Stimulated activated CD8-positive, alpha-beta memory T cell treated with anti-CD3 and anti-CD28 coated beads, Interleukin-12 subunit alpha, Interleukin-12 subunit beta, amount 100 ng/mL, for 24 hours (primary cell): Measurements from ENCODE around the gene BPIFB4.
"Not testable (repeated sequence)": the region's sequence is repeated elsewhere in the genome, so short reads cannot be mapped to it uniquely, and the experiment has no call there.

Source experiments
- DNase-seq: peaks from one replicate; pipeline ENCODE4 v3.0.0-alpha.2; 2020; ENCODE audit errors: extremely low read depth

Gene BPIFB4

DNA sequence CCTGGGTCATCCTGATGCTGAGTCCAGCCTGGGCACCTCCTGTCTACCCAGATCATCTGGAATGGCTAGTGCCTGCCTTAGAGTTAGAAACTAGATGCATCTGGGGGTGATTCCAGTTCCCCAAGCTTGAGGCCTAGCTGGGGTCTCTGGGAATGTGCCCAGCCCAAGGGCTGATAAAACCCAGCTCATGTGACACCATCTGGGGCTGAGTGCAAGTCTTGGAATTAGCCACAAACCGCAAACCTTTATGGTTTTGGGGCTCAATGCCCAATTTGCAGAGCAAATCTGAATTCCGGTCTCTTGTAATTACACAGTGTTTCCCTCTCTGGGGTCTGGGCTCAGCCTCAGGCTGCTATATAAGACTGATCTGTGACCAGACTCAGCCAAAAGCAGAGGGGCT, at the start of gene BPIFB4:
TSS of gene BPIFB4 (plus strand) at position 385 of the 400 bp plus-strand sequence. CDS start 1,884 bp downstream, outside the sequence.
- DNase-seq, result no peak

DNA sequence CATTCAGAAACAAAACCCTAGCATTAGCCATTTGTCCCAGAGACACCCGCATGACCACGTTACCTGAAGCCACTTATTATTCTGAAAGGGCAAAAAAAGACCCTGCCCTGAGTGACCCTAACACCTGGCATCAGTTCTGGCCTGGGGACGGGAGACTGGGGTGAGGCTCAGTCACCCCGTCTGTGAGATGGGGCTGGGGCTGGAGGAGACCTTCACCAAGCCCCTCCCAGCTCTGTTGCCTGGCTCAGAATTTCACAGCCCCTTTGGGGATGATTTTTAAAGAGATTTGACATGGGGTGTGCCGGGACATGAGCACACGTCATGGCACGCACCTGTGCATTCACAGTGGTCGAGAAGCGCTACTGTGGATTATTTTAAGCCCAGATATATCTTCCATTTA, 49.4 kb upstream of the BPIFB4 start:
- no peak for DNase-seq

GRCh38 chr20:33030569-33030968, 48.9 kb upstream of the BPIFB4 start:
- no peak for DNase-seq

- no peak for DNase-seq
Measured at GRCh38 chr20:33031531-33031930, 47.9 kb upstream of the BPIFB4 start, which contains the start of gene BPIFB6. BPIFB6 (plus strand) TSS chr20:33031648; CDS start chr20:33031648, 0 bp downstream.

DNA sequence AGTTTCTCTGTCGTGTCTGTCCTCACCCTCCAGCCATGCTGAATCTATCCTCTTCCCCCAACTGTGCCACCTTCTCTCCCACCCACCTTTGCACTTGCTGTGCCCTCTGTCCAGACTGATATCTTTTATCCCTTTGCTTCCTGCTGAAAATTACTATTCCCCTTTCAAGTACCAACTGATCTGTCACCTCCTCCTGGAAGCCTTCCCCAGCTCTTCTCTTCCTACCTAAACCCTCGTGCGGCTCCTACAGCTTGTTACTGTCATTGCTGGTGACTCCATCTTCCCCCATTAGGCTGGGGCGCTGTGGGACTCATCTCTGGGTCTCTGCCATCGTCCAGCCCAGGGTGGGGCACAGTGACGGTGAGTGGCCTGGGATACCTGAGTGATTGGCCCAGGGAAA, 46.9 kb upstream of the BPIFB4 start:
- no peak for DNase-seq

GRCh38 chr20:33033381-33033780, 46.1 kb upstream of the BPIFB4 start:
- no peak for DNase-seq

DNA sequence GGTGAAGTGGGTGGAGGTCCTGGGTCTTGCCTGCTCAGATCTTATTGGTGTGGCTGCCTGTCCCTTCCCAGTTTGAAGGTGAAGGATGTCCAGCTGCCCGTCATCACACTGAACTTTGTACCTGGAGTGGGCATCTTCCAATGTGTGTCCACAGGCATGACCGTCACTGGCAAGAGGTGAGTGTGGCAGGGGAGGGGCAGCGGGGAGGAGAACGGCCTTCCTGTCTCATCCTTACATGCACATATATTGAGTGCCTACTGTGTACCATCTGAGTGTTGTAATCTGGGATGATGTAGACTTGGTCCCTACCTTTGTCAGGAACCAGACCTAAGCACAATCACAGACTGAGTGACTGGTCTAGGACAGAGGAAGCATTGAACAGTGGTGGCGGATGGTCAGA, 45.3 kb upstream of the BPIFB4 start:
- DNase-seq, result no peak

DNA sequence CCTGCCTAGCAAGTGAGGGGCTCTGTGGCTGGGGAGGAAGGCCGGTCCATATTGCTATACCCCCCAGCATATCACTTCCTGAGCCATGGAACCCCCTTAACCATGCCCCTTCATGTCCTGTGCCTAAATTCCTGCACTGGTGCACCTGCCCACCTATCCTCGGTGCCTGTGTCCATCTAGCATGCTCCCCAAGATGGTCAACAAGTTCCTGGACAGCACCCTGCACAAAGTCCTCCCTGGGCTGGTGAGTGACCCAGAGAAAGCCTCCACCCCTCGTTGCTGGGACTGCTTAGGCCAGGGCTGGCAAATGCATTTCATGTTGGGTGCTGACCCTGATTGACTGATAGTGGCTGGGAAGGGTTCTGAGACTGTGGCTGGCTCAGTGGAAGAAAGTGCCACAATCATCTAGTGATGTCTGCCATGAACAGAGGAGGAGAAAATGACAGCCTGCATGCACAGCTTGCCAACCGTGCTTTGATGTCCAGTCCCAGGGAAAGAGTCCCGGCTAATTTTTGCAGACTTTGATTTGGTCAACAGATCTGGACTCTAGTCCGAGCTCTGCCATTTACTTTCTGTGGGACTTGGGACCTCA, 44.4 kb upstream of the BPIFB4 start:
- DNase-seq, result no peak

- no peak for DNase-seq
Measured at GRCh38 chr20:33037456-33037855, 42.0 kb upstream of the BPIFB4 start.

DNA sequence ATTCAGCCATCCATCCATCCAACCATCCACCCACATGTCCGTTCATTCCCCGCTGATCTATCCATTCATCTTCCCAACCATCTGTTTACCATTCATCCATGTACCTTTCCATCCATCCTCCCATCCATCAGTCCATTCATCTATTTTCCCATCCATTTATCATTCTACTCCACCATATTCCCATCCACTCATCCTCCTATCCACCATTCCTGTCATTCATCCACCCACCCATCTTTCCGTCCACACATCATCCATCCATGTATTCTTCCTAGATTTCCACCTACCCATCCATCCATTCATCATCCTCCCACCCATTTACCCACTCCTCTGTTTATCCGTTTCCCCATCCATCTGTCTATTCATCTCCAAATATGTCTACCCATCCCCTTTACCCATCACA, 41.2 kb upstream of the BPIFB4 start:
- DNase-seq, result no peak

DNA sequence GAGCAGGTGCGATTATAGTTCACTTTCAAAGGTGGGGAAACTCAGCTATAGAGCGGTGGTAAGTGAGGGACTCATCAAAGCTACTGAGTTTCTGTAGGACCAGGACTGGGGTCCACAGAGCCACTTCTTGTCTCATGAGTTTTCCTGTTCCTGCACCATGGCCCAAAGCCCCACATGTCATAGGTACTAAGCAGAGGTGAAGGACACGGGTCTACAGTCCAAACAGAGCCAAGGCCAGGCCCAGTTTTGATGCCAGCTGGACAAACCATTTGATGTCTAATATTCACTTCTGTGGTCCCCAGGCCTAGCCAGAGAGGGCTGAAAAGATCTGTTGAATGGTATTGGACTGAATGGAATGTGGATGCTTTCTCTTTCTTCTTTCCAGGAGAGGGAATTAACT, 37.0 kb upstream of the BPIFB4 start:
- no peak for DNase-seq

GRCh38 chr20:33042983-33043730, 36.3 kb upstream of the BPIFB4 start:
- no peak for DNase-seq

DNA sequence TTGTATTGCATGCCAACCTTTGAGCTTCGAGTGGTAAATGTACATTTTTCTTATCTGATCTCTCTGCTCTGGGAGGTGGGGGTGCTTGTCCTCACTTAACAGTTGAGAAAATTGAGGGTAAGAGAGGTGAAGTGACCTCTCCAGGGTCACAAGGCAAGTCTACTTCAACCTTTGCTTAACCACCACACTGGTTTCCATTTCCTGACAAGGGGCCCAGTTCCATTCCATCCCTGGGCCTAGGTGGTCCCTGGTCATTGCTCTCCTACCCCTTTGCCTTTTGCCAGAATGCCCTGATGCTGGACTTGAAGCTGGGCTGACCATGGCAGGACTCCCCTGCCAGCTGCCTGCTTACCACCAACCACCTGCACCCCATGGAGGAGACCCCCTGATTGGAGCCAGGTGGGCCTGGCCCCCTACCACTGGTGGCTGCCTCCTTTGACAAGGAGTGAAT, 35.7 kb upstream of the BPIFB4 start:
- no peak for DNase-seq

GRCh38 chr20:33045129-33045721, 34.2 kb upstream of the BPIFB4 start:
- not testable (repeated sequence) for DNase-seq

GRCh38 chr20:33046412-33046811, 33.0 kb upstream of the BPIFB4 start:
- no peak for DNase-seq

GRCh38 chr20:33051333-33051732, 28.1 kb upstream of the BPIFB4 start:
- no peak for DNase-seq

DNA sequence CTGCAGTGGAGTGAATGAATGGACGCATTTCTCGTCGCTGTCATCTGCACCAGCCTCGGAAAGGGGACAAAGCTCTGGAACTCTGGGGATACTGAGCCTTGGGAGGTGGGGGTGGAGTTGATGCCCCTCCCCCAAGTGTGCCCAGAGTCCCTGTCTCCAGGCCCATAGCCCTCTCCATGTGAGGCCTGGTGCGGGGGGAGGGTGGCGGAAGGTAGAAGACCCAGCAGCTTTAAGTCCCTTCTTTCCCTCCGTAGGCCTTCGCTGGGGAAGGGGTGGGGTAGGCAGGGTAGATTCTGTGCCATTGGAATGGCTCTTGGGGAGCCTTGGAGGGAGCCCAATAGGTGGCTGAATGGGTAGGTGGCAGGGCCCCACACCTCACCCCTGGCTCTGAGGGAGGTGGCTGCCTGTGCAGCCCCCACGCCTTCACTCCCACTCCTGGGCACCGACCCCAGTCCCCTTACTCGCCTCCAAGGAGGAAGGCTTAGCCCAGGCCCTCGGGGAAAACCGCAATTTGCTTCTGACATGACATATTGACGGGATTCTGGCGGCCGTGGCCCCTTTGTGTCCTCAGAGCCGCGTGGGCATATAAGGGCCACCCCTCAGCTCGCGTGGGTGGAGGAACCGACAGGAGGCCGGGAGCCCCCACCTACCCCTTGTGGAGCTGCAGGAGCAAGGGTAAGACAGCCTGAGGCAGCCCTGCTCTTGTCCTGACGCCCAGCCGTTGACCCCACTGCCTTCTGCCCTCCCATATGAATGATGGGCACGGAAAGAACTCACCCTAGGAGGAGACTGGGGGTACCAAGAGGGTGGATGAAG, 25.9 kb upstream of the BPIFB4 start, which contains the start of gene BPIFB3:
TSS of gene BPIFB3 (plus strand) at position 613 of the 816 bp plus-strand sequence. CDS start 1,533 bp downstream, outside the sequence.
- no peak for DNase-seq

DNA sequence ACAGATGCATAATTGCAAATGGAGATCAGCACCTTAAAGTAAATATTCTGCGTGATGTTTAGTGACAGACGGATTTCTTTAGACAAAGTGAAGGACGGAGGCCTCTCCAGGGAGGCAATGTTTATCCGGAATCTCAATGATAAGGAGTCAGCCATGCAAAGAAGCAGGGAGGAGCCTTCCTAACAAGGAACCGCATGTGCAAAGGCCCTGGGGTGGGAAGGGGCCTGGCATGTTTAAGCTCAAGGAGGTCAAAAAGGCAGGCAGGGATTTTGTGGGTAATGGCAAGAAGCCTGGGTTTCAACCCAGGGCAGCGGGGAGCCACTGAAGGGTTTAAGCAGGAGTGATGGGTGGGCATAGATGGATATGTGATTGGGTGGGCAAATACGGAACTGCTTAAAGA, 25.1 kb upstream of the BPIFB4 start:
- no peak for DNase-seq

GRCh38 chr20:33054791-33055190, 24.7 kb upstream of the BPIFB4 start:
- DNase-seq, result no peak

- DNase-seq, result no peak
Measured at GRCh38 chr20:33059136-33059535, 20.3 kb upstream of the BPIFB4 start.

DNA sequence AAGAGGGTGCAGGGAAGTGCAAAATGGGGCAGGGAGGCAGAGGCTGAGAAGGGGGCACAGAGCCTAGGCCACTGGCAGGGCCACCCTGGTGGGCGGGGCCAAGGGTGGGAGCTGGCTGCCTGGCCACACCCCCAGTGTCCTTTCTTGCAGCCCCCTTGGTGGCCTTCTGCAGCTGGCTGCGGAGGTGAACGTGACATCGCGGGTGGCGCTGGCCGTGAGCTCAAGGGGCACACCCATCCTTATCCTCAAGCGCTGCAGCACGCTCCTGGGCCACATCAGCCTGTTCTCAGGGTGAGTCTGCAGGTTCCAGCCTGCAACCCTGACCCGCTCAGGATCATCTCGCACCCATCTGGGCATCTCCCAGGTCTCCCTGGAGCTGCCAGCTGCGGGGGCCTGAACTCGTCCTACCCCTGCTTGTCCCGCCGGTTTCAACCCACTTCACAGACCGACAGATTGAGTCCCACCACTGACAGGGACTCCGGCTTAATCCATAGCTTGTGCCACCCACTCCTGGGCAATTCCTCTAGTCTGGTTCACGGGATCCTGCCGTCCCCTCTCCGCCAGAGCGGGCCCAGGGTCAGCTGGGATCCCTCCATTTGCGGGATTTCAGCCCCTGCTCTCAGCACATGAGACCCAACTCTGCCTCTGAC, 19.6 kb upstream of the BPIFB4 start:
- DNase-seq, result no peak

GRCh38 chr20:33061658-33062028, 17.8 kb upstream of the BPIFB4 start:
- DNase-seq, result no peak
